Stimulated activated CD8-positive, alpha-beta memory T cell treated with anti-CD3 and anti-CD28 coated beads, Interleukin-7, amount 100 ng/mL, for 48 hours (primary cell): ENCODE data around the gene NT5C1B.

Experiments used
- DNase-seq, 2 donors: peaks; one replicate each; pipeline ENCODE4 v3.0.0-alpha.2; 2020; ENCODE audit warnings: low read depth in 1 of 2; ENCODE audit errors: extremely low read depth in 1 of 2

The NT5C1B gene

GRCh38 chr2:18518116-18519111 lies 71.0 kb downstream of the NT5C1B start:
- no peak for DNase-seq

DNA sequence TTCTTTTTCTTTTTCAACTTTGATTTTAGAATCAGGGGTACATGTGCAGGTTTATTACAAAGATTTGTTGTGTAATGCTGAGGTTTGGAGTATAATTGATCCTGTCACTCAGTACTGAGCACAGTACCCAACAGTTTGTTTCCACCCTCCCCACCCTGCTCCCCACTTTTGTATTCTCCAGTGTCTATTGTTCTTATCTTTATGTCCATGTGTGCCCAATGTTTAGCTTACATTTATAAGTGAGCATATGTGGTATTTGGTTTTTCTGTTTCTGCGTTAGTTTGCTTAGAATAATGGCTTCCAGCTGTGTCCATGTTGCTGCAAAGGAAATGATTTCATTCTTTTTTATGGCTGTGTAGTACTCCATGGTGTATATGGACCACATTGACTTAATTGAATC lies 72.0 kb downstream of the NT5C1B start:
- no peak for DNase-seq

- DNase-seq: no peak
These were observed 73.3 kb downstream of the NT5C1B start for GRCh38 chr2:18516112-18516511.

DNA sequence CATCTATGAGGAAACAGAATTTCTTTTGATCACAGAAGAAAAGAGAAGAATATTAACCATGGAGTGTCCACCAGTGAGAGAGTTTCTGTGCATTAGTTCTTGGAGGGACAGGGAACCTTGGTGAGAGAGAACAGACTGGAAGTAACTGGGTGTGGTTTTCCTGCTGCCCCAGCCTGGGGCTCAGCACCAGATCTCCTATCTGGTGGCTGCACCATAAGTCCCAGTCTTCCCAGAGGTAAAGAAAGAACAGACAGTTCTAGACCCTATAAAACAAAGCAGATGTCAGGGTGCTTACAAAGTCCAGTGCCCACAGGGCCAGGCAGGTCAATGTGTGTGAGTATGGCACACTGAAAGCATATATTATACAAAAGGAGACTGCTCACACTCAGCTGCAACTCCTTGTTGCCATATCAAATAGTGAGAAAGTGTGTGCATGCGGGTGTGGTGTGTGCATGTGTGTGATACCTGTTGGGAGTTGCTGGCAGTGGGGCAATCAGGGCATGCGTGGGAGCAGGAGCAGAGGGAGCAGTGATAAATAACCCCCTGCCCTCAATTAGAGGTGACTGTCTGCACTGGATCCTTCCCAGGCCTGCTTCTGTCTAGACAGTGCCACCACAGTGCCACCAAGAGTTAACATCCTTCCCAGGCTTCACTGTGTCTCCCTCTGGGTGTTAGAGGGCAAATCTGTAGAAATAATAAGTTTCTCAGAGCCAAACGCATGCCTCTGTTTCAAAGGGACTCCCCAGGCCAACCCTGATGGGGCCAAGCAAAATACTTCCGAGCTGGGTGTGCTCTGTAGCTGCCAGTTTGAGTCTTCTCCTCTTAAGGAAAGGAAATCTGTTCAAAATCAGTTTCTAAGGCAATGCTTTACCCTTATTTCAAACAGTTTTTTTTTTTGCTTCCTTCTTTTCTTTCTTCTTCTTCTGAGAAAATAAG lies 74.6 kb downstream of the NT5C1B start:
- no peak for DNase-seq
